Osteocyte (in vitro differentiated cells): ENCODE results near the gene XPOT. TPM values are rescaled to one million over a fixed set of nuclear protein-coding genes. Genes with fewer than 3 reads are reported as not detected.

ENCODE experiments used
- DNase-seq: peaks from one replicate; pipeline ENCODE4 v3.0.0; 2021; ENCODE audit warnings: mixed read lengths; ENCODE audit not compliant: unreplicated experiment; ENCODE audit errors: extremely low spot score
- H3K27ac Mint-ChIP-seq: one replicate; pipeline ENCODE4 v1.8.0; 2021; ENCODE audit warnings: mild to moderate bottlenecking, mixed read lengths; ENCODE audit not compliant: unreplicated experiment
- H3K27me3 Mint-ChIP-seq: one replicate; pipeline ENCODE4 v1.8.0; 2021; ENCODE audit warnings: mixed read lengths; ENCODE audit not compliant: unreplicated experiment
- H3K36me3 Mint-ChIP-seq: one replicate; pipeline ENCODE4 v1.8.0; 2021; ENCODE audit warnings: mixed read lengths; ENCODE audit not compliant: unreplicated experiment
- H3K4me1 Mint-ChIP-seq: one replicate; pipeline ENCODE4 v1.8.0; 2021; ENCODE audit warnings: mixed read lengths; ENCODE audit not compliant: unreplicated experiment
- H3K4me3 Mint-ChIP-seq: one replicate; pipeline ENCODE4 v1.8.0; 2021; ENCODE audit warnings: mild to moderate bottlenecking, moderate library complexity, mixed read lengths; ENCODE audit not compliant: unreplicated experiment
- H3K9me3 Mint-ChIP-seq: one replicate; pipeline ENCODE4 v1.8.0; 2021; ENCODE audit warnings: mixed read lengths; ENCODE audit not compliant: unreplicated experiment
- total RNA-seq: library from RNA; stranded (reverse); gene quantifications from 2 replicates; pipeline ENCODE4 v1.2.1, GENCODE V29; 2021
- TF ChIP-seq, protein P1 (sequence below): fragments of 200-600 bp; sonication (generic); IDR thresholded peaks from 2 replicates; pipeline ENCODE4 v1.5.0; 2021; ENCODE audit warnings: antibody characterized with exemption, mild to moderate bottlenecking, moderate library complexity

Gene XPOT
- total RNA-seq, 1 donor from 2014 or later: 171 TPM

DNA sequence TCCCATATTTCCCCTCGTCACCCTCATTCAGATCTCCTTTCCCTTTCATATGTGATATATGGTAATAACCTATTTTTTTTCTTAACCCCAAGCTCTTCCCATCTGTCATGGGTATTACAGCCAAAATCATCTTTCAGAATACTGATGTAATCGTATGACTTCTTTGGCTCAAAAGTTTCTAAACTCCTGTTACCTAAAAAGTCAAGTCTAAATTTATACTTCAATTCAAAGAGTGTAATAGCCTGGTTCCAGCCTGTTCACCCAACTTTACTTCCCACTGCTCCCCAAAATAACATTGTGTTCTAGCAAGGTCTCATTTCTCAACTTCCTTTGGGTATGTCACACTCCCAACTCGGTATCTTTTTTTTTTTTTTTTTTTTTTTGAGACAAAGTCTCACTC, 96.2 kb downstream of the XPOT start:
- TF ChIP-seq, protein P1, sequence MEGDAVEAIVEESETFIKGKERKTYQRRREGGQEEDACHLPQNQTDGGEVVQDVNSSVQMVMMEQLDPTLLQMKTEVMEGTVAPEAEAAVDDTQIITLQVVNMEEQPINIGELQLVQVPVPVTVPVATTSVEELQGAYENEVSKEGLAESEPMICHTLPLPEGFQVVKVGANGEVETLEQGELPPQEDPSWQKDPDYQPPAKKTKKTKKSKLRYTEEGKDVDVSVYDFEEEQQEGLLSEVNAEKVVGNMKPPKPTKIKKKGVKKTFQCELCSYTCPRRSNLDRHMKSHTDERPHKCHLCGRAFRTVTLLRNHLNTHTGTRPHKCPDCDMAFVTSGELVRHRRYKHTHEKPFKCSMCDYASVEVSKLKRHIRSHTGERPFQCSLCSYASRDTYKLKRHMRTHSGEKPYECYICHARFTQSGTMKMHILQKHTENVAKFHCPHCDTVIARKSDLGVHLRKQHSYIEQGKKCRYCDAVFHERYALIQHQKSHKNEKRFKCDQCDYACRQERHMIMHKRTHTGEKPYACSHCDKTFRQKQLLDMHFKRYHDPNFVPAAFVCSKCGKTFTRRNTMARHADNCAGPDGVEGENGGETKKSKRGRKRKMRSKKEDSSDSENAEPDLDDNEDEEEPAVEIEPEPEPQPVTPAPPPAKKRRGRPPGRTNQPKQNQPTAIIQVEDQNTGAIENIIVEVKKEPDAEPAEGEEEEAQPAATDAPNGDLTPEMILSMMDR: no peak
- H3K36me3 Mint-ChIP-seq: peaks cover 41% of the 10 kb centered on the region
- H3K9me3 Mint-ChIP-seq: no peaks in the 10 kb centered on the region
- no peak overlapping the region for H3K4me3 Mint-ChIP-seq
- DNase-seq: no peak
- no peaks in the 10 kb centered on the region for H3K27me3 Mint-ChIP-seq
- H3K27ac Mint-ChIP-seq: no peak overlapping the region
- no peaks in the 10 kb centered on the region for H3K4me1 Mint-ChIP-seq

Other genes with a start within 250 kb of the XPOT start
- 3.6 and 4.0 TPM in 2 replicates for gene KICS2, start 182.1 kb upstream of the XPOT start, total RNA-seq
- gene C12orf56, start 13.6 kb upstream of the XPOT start, total RNA-seq: 0.78 TPM in 1 of 2 replicates, not detected in the other
- gene TBK1, start 47.7 kb downstream of the XPOT start, total RNA-seq: 22.2 and 22.9 TPM in 2 replicates
- 27.0 and 29.0 TPM in 2 replicates for gene RASSF3, start 206.1 kb downstream of the XPOT start, total RNA-seq